Measurements from ENCODE around the gene ACOT7.
A peak's percentile ranks its signal among the peaks of the same experiment; 100 is the strongest.
"Not testable (repeated sequence)": the region's sequence is repeated elsewhere in the genome, so short reads cannot be mapped to it uniquely, and the experiment has no call there.

ACOT7 gene

DNA sequence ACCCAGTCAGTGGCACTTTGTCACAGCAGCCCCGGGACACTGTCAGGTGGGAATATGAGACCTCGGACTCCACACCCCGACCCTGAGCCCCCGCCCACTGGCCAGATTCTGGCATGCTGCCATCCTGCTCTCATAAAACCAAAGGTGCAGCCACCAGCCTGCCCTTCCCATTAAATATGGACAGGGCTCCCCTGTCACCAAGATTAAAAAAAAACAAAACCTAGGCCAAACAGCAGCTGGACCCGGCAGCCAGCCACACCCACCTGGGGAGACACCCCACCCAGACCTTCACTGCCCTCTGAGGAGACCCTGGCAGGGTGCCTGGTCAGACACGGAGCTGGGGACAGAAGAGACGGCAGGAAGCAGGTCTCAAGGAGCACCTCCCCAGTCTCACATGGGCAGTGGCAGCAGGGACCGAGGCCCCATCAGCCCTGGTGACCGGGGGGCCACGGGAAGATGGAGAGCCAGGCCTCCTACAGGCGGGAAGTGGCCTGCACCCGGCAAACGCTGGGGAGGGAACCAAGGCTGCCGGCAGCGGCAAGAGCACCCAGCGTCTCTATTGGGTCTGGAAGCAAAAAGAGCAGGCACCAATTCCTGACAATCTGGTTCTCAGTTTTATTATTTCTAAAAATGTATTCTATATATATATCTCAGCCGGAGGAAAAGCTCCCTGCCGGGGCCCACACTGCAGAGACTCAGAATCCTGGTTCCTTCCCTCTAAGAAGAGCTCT lies 61.9 kb downstream of the ACOT7 start:
- no peak for DNase-seq
- intact Hi-C loops (cut with DNase I), result no loop called here

DNA sequence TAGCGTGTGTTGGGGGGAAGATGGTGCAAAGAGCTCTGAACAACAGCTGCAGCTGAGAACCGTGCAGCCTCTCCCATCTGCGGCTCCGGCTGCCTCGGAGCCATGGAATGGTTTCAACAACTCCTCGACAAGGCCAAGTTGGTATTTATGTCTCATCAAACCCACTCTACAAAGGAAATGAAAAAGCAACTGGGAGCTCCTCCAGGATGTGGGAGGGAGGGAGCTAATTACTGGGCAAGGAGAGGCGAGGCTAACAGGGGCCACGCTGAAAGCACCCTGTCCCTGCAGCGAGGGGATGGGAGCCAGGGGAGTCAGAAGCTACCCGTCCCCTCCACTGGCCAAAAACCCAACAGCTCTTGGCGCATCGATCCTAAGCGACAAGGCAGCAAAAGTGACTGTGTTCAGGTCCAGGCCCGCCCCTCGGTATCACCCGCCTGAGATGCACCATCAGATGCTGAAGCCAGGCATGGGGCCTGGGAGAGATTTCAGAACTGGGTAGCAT lies 63.1 kb downstream of the ACOT7 start:
- intact Hi-C loops (cut with DNase I), result no loop called here
- peak in 38 of 42 donors; percentile 13 to 75 (median 50) for DNase-seq

- intact Hi-C loops (cut with DNase I), result no loop called here
- DNase-seq, result no peak
Observed at GRCh38 chr1:6329851-6330250, 63.7 kb downstream of the ACOT7 start.

- intact Hi-C loops (cut with DNase I), result no loop called here
- DNase-seq, result peak in 12 of 42 donors; percentile 5 to 53 (median 30)
Observed at GRCh38 chr1:6329396-6329795, 64.2 kb downstream of the ACOT7 start.

DNA sequence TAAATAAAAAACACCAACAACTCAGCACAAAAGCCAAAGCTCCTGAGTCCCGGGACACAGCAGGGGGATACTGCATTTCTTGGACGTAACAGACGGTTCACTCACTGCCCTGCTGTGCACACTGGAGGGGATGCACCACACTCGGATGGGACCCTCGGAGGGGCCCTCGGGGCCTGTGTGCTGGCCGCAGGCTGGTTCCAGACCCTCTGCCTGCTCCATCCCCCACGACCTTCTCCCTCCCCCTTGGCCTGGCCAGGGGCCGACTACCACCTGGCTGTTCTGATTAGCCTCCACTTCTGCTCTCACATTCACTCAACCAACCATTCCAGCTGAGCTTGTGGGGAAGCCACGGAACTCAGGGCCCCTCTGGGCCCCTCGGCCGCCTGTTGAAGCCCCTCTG lies 64.9 kb downstream of the ACOT7 start:
- intact Hi-C loops (cut with DNase I), result no loop called here
- no peak for DNase-seq

DNA sequence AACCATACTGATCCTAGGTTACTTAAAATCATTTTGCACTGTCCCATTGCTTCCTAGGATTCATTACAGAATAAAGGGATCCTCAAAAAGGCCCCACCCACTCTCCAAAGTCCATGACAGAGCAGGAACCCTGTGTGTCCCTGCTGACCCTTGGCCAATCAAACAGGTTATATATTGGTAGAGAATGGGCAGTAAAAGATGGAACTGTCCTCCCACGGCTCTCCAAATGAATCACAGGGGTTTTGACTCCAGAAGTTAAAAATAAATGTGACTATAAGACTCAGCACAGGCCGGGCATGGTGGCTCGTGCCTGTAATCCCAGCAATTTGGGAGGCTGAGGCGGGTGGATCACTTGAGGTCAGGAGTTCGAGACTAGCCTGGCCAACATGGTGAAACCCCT lies 65.5 kb downstream of the ACOT7 start:
- intact Hi-C loops (cut with DNase I), result no loop called here
- no peak for DNase-seq

DNA sequence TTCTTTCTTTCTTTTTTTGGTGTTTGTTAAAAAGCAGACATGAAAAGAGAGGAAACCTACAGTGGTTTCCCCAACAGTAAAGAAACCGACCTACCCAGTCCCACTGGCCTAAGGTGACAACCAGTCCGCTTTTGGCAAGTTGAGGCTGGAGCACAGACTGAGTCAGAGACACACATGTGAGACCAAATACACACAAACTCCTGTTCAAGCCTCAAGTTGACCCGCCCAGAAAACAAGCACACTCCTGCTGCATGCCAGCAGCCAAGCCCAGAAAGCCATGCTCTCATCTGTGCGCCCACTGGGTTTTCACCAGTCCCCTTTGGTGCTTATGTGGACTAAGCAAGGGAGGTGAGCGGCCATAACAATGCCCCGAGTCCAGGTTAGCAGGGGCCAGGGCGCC lies 68.1 kb downstream of the ACOT7 start:
- no peak for DNase-seq
- intact Hi-C loops (cut with DNase I), result no loop called here

DNA sequence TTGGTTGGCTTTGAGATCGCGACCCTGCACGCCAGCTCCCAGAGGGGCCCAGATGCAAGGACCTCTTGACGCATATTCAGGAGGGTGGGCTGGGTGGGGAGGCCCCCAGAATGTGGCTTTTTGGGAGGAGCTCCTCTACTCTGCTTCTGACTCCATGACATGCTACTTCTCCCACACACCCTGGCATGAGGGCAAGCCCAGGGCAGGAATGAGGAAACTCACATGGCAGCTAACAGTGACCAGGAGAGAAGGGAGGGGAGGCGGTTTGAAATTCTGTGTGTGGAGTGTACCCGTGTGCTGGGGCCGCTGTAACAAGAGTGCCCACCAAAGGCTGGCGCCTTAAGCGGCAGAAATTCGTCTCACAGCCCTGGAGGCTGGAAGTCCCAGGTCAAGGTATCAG lies 71.4 kb downstream of the ACOT7 start:
- intact Hi-C loops (cut with DNase I), result no loop called here
- DNase-seq, result no peak

GRCh38 chr1:6321205-6321604 lies 72.4 kb downstream of the ACOT7 start:
- DNase-seq, result peak in 32 of 42 donors; percentile 13 to 84 (median 51)

GRCh38 chr1:6317098-6317760 lies 76.3 kb downstream of the ACOT7 start:
- intact Hi-C loops (cut with DNase I), result no loop called here

More at GRCh38 chr1:6321205-6321604, 72.4 kb downstream of the ACOT7 start:
- intact Hi-C loops (cut with DNase I), result no loop called here

GRCh38 chr1:6316240-6317097 lies 77.1 kb downstream of the ACOT7 start:
- intact Hi-C loops (cut with DNase I), result no loop called here
- DNase-seq, result no peak

More at GRCh38 chr1:6317098-6317760, 76.3 kb downstream of the ACOT7 start:
- no peak for DNase-seq

GRCh38 chr1:6314503-6314902 lies 79.1 kb downstream of the ACOT7 start:
- no peak for DNase-seq
- intact Hi-C loops (cut with DNase I), result no loop called here

GRCh38 chr1:6313393-6314200 lies 80.0 kb downstream of the ACOT7 start:
- peak in 14 of 42 donors; percentile 17 to 67 (median 40) for DNase-seq
- intact Hi-C loops (cut with DNase I), result no loop called here

DNA sequence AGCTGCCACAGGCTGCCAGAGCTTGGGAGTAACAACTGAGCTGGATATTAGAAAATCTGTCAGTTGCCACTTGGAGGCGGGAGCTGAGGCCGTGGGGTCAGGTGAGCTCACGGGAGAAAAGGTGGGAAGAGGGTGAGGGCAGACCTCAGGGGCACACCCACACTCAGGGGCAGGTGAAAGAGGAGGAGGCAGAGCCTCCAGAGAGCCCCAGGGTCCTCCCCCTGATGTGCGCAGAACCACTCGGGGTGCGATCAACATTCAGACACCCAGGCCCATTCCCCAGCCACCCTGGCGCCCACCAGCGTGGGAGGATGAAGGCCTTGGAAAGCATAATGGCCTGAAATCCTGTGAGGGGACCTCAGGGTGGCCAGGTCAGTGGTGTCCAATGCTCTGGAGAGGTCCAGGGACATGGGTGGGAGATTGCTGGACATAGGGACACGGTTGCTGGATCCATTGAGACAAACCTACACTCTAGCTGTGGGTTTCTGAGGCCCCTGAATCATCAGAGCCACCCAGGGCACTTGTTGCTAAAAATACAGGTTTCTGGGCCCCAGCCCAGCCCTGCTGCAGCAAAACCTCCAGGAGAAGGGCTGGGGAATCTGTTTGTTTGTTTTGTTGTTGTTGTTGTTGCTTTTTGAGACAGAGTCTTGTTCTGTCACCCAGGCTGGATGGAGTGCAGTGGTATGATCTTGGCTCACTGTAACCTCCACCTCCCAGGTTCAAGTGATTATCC lies 83.3 kb downstream of the ACOT7 start:
- intact Hi-C loops (cut with DNase I), result no loop called here
- DNase-seq, result no peak

DNA sequence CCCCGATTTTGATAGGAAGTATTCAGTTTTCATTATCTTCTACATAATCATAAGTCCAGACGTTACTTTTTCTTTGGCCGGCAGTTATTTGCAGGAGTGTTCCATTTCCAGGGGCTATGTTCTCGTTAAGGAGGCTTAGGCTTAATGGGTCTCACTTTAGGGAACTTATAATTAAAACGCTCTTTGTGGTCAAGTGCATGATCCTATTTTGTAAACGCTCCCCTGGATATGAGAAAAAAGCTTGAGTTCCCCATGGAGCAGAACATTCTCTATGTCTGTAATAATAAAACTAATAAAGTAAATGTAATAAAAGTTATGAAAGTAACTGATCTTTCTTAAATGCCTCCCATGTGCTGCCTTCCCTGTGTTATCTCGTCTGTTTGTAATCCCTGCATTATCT lies 84.0 kb downstream of the ACOT7 start:
- intact Hi-C loops (cut with DNase I), result no loop called here
- no peak for DNase-seq

DNA sequence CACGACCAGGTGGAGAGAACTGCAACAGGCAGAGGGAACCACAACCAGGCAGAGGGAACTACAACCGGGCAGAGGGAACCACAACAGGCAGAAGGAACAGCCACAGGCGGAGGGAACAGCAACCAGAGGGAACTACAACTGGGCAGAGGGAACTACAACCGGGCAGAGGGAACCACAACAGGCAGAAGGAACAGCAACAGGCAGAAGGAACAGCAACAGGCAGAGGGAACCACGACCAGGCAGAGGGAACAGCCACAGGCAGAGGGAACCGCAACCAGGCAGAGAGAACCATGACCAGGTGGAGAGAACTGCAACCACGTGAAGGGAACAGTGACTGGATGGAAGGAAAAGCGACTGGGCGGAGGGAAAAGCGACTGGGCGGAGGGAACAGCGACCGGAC lies 85.1 kb downstream of the ACOT7 start:
- intact Hi-C loops (cut with DNase I), result no loop called here
- no peak for DNase-seq

DNA sequence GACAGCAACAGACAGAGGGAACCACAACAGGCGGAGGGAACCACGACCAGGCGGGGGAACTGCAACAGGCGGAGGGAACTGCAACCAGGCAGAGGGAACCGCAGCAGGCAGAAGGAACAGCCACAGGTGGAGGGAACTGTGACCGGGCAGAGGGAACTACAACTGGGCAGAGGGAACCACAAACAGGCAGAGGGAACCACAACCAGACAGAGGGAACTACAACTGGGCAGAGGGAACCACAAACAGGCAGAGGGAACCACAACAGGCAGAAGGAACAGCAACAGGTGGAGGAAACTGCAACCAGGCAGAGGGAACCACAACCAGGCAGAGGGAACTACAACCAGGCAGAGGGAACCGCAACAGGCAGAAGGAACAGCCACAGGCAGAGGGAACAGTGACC lies 85.9 kb downstream of the ACOT7 start:
- DNase-seq; intact Hi-C loops (cut with DNase I): not testable (repeated sequence)

- intact Hi-C loops (cut with DNase I), result no loop called here
- no peak for DNase-seq
Observed at GRCh38 chr1:6307099-6307498, 86.5 kb downstream of the ACOT7 start.

Measured in head of caudate nucleus (tissue), 42 donors.